Neuronal stem cell (in vitro differentiated cells): ENCODE data around the gene LGALS1.

ENCODE experiments used
- DNase-seq: peaks from one replicate; pipeline ENCODE4 v3.0.0-alpha.2; 2013; ENCODE audit warnings: low spot score
- H2AFZ ChIP-seq: one replicate; pipeline ENCODE4 v1.6.1; 2013; ENCODE audit warnings: mild to moderate bottlenecking, low read length, inconsistent platforms
- H2AK5ac ChIP-seq: 2 replicates; pipeline ENCODE4 v1.6.1; 2013; ENCODE audit warnings: low read depth, mild to moderate bottlenecking, inconsistent platforms, low read length, moderate library complexity, mixed read lengths
- H2BK120ac ChIP-seq: 2 replicates; pipeline ENCODE4 v1.6.1; 2013; ENCODE audit warnings: low read depth, mild to moderate bottlenecking, inconsistent platforms, low read length, moderate library complexity, mixed read lengths
- H2BK12ac ChIP-seq: one replicate; pipeline ENCODE4 v1.6.1; 2013; ENCODE audit warnings: low read length, inconsistent platforms
- H2BK15ac ChIP-seq: 2 replicates; pipeline ENCODE4 v1.6.1; 2013; ENCODE audit warnings: mild to moderate bottlenecking, low read length, inconsistent platforms, mixed read lengths
- H2BK5ac ChIP-seq: one replicate; pipeline ENCODE4 v1.6.1; 2013; ENCODE audit warnings: inconsistent platforms, mild to moderate bottlenecking, low read length, moderate library complexity
- H3K14ac ChIP-seq: one replicate; pipeline ENCODE4 v1.6.1; 2013; ENCODE audit warnings: low read length, inconsistent platforms
- H3K18ac ChIP-seq: 2 replicates; pipeline ENCODE4 v1.6.1; 2013; ENCODE audit warnings: low read length, inconsistent platforms
- H3K23ac ChIP-seq: 2 replicates; pipeline ENCODE4 v1.6.1; 2013; ENCODE audit warnings: low read depth, mild to moderate bottlenecking, mixed read lengths, low read length, inconsistent platforms; ENCODE audit not compliant: poor library complexity
- H3K27ac ChIP-seq: replicated peaks from 3 replicates; pipeline ENCODE4 v1.5.1; 2013; ENCODE audit warnings: low read length, inconsistent platforms
- H3K27me3 ChIP-seq, 3 experiments: 2 replicates each; pipeline ENCODE4 v1.6.1; 2013; ENCODE audit warnings: low read length in 3 of 3, mild to moderate bottlenecking in 2 of 3, inconsistent platforms in 1 of 3, low read depth in 1 of 3, mixed read lengths in 1 of 3, moderate library complexity in 1 of 3; ENCODE audit not compliant: control insufficient read depth in 3 of 3, insufficient read depth in 3 of 3
- H3K36me3 ChIP-seq, 2 donors: replicated peaks in 1 of 2; 2 replicates each; pipeline ENCODE4 v1.6.1; 2013; ENCODE audit warnings: low read length in 2 of 2; ENCODE audit not compliant: control insufficient read depth in 2 of 2, insufficient read depth in 2 of 2
- H3K4ac ChIP-seq: 2 replicates; pipeline ENCODE4 v1.6.1; 2013; ENCODE audit warnings: inconsistent platforms, mild to moderate bottlenecking, low read length, moderate library complexity
- H3K4me1 ChIP-seq, 2 donors: 1 replicate in 1 of 2; 2 replicates in 1 of 2; pipeline ENCODE4 v1.6.1; 2013; ENCODE audit warnings: low read length in 2 of 2, low read depth in 1 of 2; ENCODE audit not compliant: control insufficient read depth in 2 of 2, insufficient read depth in 1 of 2
- H3K4me2 ChIP-seq: one replicate; pipeline ENCODE4 v1.6.1; 2013; ENCODE audit warnings: mild to moderate bottlenecking, low read length, inconsistent platforms; ENCODE audit not compliant: insufficient read depth, poor library complexity, severe bottlenecking
- H3K4me3 ChIP-seq, 2 donors: 2 replicates each; pipeline ENCODE4 v1.5.1; 2013; ENCODE audit warnings: low read length in 2 of 2, mild to moderate bottlenecking in 2 of 2, inconsistent platforms in 1 of 2, moderate library complexity in 1 of 2
- H3K79me1 ChIP-seq: one replicate; pipeline ENCODE4 v1.6.1; 2013; ENCODE audit warnings: low read depth, mild to moderate bottlenecking, inconsistent platforms, low read length, moderate library complexity
- H3K9ac ChIP-seq: one replicate; pipeline ENCODE4 v1.6.1; 2013; ENCODE audit warnings: mild to moderate bottlenecking, low read depth, low read length, inconsistent platforms; ENCODE audit not compliant: poor library complexity
- H3K9me3 ChIP-seq, 2 donors: replicated peaks in 1 of 2; 2 replicates each; pipeline versions ENCODE3 to v1.6.1; 2013; ENCODE audit warnings: low read length in 2 of 2, mild to moderate bottlenecking in 2 of 2, inconsistent platforms in 1 of 2, low read depth in 1 of 2, mixed read lengths in 1 of 2, moderate library complexity in 1 of 2; ENCODE audit not compliant: control insufficient read depth in 2 of 2, insufficient read depth in 1 of 2
- H4K8ac ChIP-seq: one replicate; pipeline ENCODE4 v1.6.1; 2013; ENCODE audit warnings: low read depth, mild to moderate bottlenecking, inconsistent platforms, low read length, moderate library complexity
- H4K91ac ChIP-seq: one replicate; pipeline ENCODE4 v1.6.1; 2013; ENCODE audit warnings: low read length, low read depth, mild to moderate bottlenecking, inconsistent platforms; ENCODE audit not compliant: poor library complexity
- WGBS, 2 donors: extraction: QIAGEN DNeasy Blood & Tissue Kit; methylation state at CpG; one replicate each; pipeline ENCODE4 v1.1.7; 2013; ENCODE audit warnings: missing lambda C conversion rate in 2 of 2, mixed read lengths in 1 of 2; ENCODE audit not compliant: insufficient read length in 2 of 2, insufficient replicate concordance in 1 of 2; ENCODE audit errors: extremely low coverage in 2 of 2; 5-methylcytosine and 5-hydroxymethylcytosine counted together

The LGALS1 gene

DNA sequence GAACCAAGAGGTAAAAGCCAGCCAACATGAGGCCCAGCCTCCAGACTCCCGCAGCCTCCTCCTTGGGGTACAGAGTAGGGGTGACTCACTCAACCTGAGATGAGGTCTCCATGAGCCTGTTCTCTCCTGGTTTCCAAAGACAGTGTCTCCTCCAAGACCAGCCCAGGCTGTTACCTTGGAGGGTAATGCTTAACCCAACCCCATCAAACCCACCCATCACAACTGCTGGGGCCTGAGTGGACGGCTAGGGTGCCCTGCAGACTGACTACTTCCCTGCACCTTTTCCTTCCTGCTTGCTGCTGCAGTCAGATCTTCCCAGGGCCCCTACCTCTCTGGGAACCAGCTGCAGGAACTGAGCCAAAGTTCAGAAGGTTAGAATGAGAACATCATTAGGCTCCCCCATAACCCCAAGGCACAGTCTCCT lies 5.6 kb downstream of the LGALS1 start:
- H3K4me1 ChIP-seq = peaks cover 8% of the 10 kb centered on the region in 2 donors
- H2BK12ac ChIP-seq = no peak overlapping the region
- no peak overlapping the region for H3K14ac ChIP-seq
- DNase-seq = no peak
- H3K9ac ChIP-seq = no peak overlapping the region
- H2BK5ac ChIP-seq = no peak overlapping the region
- H3K79me1 ChIP-seq = no peaks in the 10 kb centered on the region
- no peak overlapping the region for H3K18ac ChIP-seq
- no peak overlapping the region for H2BK120ac ChIP-seq
- H3K9me3 ChIP-seq = no peaks in the 10 kb centered on the region
- no peak overlapping the region for H3K23ac ChIP-seq
- H3K36me3 ChIP-seq = no peaks in the 10 kb centered on the region
- H2BK15ac ChIP-seq = peak overlapping the region; percentile 66
- no peak overlapping the region for H3K27ac ChIP-seq
- H3K4me3 ChIP-seq = no peak overlapping the region
- H2AK5ac ChIP-seq = peak overlapping the region; percentile 88
- no peak overlapping the region for H3K4ac ChIP-seq
- no peak overlapping the region for H4K91ac ChIP-seq
- no peak overlapping the region for H4K8ac ChIP-seq
- WGBS, 2 donors = no CpG with 5 or more reads among the region's 2 CpGs
- peaks cover 0 to 2% (median 0%) of the 10 kb centered on the region in 3 experiments for H3K27me3 ChIP-seq
- no peak overlapping the region for H2AFZ ChIP-seq
- no peak overlapping the region for H3K4me2 ChIP-seq

DNA sequence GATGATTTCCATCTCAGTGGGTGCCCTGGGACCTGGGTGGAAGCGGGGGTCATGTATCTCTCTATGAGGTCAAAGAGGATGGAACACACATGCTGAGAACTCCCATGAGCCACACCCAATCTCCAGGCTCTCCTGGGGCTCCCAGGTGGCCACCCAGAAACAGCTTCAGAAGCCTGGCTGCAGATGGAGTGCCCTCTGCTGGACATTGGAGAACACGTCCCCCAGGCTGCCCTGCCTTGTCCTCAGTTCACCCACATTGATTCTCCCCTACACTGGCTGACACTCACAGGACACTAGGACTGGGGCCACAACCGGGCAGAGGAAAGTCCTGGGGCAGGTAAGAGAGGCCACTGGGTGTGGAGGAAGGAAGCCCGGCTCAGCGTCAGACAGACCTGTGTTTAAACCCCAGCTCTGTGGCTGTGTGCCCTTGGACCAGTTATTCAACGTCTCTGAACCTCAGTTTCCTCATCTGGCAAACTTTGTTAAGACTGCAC lies 6.2 kb downstream of the LGALS1 start:
- H2AK5ac ChIP-seq = peak overlapping the region; percentile 18
- no peak overlapping the region for H3K27ac ChIP-seq
- no peak overlapping the region for H3K23ac ChIP-seq
- no peak overlapping the region for H3K4me2 ChIP-seq
- peak overlapping the region; percentile 66 for H2BK12ac ChIP-seq
- H4K8ac ChIP-seq = no peak overlapping the region
- H2BK5ac ChIP-seq = no peak overlapping the region
- peaks cover under 1% of the 10 kb centered on the region for H3K79me1 ChIP-seq
- peaks cover 0 to 2% (median 0%) of the 10 kb centered on the region in 3 experiments for H3K27me3 ChIP-seq
- H3K9me3 ChIP-seq = no peaks in the 10 kb centered on the region
- no peak overlapping the region for H3K4ac ChIP-seq
- no peak overlapping the region for H3K9ac ChIP-seq
- H2AFZ ChIP-seq = no peak overlapping the region
- H2BK120ac ChIP-seq = no peak overlapping the region
- peak; percentile 63 for DNase-seq
- H3K36me3 ChIP-seq = no peaks in the 10 kb centered on the region
- peaks cover 3 to 5% of the 10 kb centered on the region in 2 donors for H3K4me1 ChIP-seq
- peak overlapping the region; percentile 51 for H3K18ac ChIP-seq
- no peak overlapping the region for H3K14ac ChIP-seq
- no peak overlapping the region for H3K4me3 ChIP-seq
- no CpG with 5 or more reads among the region's 6 CpGs for WGBS, 2 donors
- peak overlapping the region; percentile 66 for H2BK15ac ChIP-seq
- no peak overlapping the region for H4K91ac ChIP-seq

DNA sequence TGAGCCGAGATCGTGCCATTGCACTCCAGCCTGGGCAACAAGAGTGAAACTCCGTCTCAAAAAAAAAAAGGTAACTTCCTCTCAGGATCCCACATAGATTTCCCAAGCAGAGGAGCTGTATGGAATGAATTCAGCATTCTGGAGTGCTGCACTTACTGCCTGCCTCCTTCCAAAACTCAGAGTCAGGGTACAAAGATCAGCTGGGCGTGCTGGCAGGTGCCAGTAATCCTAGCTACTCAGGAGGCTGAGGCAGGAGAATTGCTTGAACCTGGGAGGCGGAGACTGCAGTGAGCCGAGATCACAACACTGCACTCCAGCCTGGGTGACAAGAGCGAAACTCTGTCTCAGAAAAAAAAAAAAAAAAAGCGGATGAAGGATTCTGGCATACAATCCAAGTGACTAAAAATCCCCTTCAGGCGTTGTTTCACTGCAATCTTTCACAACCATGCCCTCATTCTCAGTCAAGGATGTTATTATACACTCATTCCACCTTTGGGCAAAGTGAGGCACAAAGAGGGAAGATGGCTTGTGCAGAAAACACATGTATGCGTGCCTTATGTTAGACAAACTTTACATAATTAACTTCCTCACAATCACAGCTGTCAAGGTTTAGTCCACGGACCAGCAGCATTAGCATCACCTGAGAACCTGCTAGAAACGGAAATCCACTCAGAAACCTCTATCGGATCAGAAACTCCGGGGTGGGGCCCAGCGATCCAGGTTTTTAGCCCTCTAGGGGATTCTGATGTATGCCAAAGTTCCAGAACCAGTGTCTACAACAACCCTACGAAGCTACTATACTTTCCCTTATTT lies 9.6 kb downstream of the LGALS1 start:
- Histone ChIP-seq H3K9ac (no peak overlapping the region), H4K91ac (no peak overlapping the region), H2BK5ac (no peak overlapping the region), H2BK12ac (no peak overlapping the region), H3K4me2 (no peak overlapping the region), H3K18ac (no peak overlapping the region), H3K27ac (no peak overlapping the region), H2BK120ac (no peak overlapping the region), H3K14ac (no peak overlapping the region), H3K4ac (no peak overlapping the region), H3K36me3 (peaks cover 9 to 17% of the 10 kb centered on the region in 2 donors), H2BK15ac (no peak overlapping the region), H3K23ac (no peak overlapping the region), H3K9me3 (no peaks in the 10 kb centered on the region), H3K4me3 (no peak overlapping the region), H4K8ac (no peak overlapping the region), H3K79me1 (peaks cover 3% of the 10 kb centered on the region), H2AK5ac (no peak overlapping the region), H3K4me1 (peaks cover 0 to 4% of the 10 kb centered on the region in 2 donors), H3K27me3 (no peaks in the 10 kb centered on the region), H2AFZ (peak overlapping the region; percentile 97)
- no peak for DNase-seq
- no CpG with 5 or more reads among the region's 16 CpGs for WGBS, 2 donors
